Ovary (tissue), 9 donors: ENCODE measurements around the gene MYO15B. TPM values are rescaled to one million over a fixed set of nuclear protein-coding genes. Genes with fewer than 3 reads are reported as not detected.

Experiments
- DNase-seq, 5 donors: peaks; one replicate each; pipeline ENCODE4 v3.0.0-alpha.2; 2019 to 2020
- H3K27ac ChIP-seq, 2 donors: fragments of 200-600 bp; one replicate each; pipeline versions ENCODE4 v1.5.1 to v1.8.0; 2019 to 2022
- H3K27me3 ChIP-seq: fragments of 200-600 bp; one replicate; pipeline ENCODE4 v1.8.0; 2022
- H3K36me3 ChIP-seq: fragments of 200-600 bp; sonication (generic); one replicate; pipeline ENCODE4 v1.5.1; 2019
- H3K4me1 ChIP-seq: one replicate; pipeline ENCODE4 v1.8.1; 2013; ENCODE audit warnings: mild to moderate bottlenecking, moderate library complexity; ENCODE audit not compliant: insufficient read depth
- H3K4me3 ChIP-seq: fragments of 200-600 bp; sonication (generic); one replicate; pipeline ENCODE4 v1.5.1; 2017
- H3K9me3 ChIP-seq, 2 donors: fragments of 200-600 bp in 1 of 2; sonication (generic) in 1 of 2; one replicate each; pipeline versions ENCODE4 v1.5.1 to v1.8.1; 2013 to 2019; ENCODE audit warnings: mild to moderate bottlenecking in 1 of 2, moderate library complexity in 1 of 2
- EP300 ChIP-seq: sonication (generic); formaldehyde crosslinking; IDR thresholded peaks from one replicate; pipeline ENCODE4 v1.6.1; 2017; ENCODE audit warnings: antibody characterized with exemption
- POLR2A ChIP-seq: fragments of 450-650 bp; IDR thresholded peaks from one replicate; pipeline ENCODE4 v1.6.1; 2017; ENCODE audit warnings: antibody characterized with exemption, mild to moderate bottlenecking, moderate library complexity
- WGBS, 3 donors: extraction: QIAGEN DNeasy Blood & Tissue Kit in 1 of 3; methylation state at CpG; one replicate each; pipeline versions ENCODE4 v1.1.5 to v1.1.7; 2013 to 2017; 5-methylcytosine and 5-hydroxymethylcytosine counted together
- intact Hi-C, 4 donors: fragments of 100-400 bp; cut with DNase I; formaldehyde crosslinking; loops; one replicate each; pipeline versions ENCODE4 v1.11.0 to v1.15.1; 2022 to 2023
- polyA plus RNA-seq, 2 donors: library from polyadenylated mRNA; stranded (reverse); fragments of 200-250 nt in 1 of 2; fragments of 350-450 nt in 1 of 2; fragmentation: Illumina TruSeq in 1 of 2; extraction: RNeasy Lipid Tissue Mini Kit (QIAGEN cat#74804) in 1 of 2; gene quantifications; one replicate each; pipeline ENCODE4 v1.2.3, GENCODE V29; 2013 to 2014
- total RNA-seq, 7 donors: library from RNA; depleted of rRNA in 2 of 7; stranded (reverse); fragments of >200 nt in 2 of 7; fragmentation: NEBNext Ultra II Directional in 3 of 7; extraction: Animal tissue kit (Norgen Biotek cat#: 25700) in 3 of 7; gene quantifications; one replicate each; pipeline versions ENCODE4 v1.1.0 to v1.2.4, GENCODE V29; 2016 to 2023
- TF ChIP-seq, protein P1 (sequence below), 3 donors: fragments of 450-650 bp in 2 of 3; fragments of 200-600 bp in 1 of 3; IDR thresholded peaks; one replicate each; pipeline versions ENCODE4 v1.5.1 to v1.8.0; 2016 to 2022; ENCODE audit warnings: antibody characterized with exemption in 3 of 3, mild to moderate bottlenecking in 1 of 3
- donor health status: DM: no; HTN: no; CAD: no; lungs with moderate emphysema.
- donor health status: DM: no; HTN: no; CAD: no.
- donor health status: Bipolar disorder and iron deficiency.
- donor health status: DM: yes; HTN: yes; CAD: no.
- donor health status: DM: no; HTN: no; CAD: no.
- donor health status: DM: yes; HTN: yes; CAD: no.

The MYO15B gene
- total and polyA plus RNA-seq, 9 donors: 31.0 to 383 (median 238) TPM

- intact Hi-C loops: no loop called here
- H3K36me3 ChIP-seq: no peaks in the 10 kb centered on the region
- H3K27ac ChIP-seq: no peak overlapping the region
- TF ChIP-seq EP300 (no peak), POLR2A (no peak)
- TF ChIP-seq, protein P1, sequence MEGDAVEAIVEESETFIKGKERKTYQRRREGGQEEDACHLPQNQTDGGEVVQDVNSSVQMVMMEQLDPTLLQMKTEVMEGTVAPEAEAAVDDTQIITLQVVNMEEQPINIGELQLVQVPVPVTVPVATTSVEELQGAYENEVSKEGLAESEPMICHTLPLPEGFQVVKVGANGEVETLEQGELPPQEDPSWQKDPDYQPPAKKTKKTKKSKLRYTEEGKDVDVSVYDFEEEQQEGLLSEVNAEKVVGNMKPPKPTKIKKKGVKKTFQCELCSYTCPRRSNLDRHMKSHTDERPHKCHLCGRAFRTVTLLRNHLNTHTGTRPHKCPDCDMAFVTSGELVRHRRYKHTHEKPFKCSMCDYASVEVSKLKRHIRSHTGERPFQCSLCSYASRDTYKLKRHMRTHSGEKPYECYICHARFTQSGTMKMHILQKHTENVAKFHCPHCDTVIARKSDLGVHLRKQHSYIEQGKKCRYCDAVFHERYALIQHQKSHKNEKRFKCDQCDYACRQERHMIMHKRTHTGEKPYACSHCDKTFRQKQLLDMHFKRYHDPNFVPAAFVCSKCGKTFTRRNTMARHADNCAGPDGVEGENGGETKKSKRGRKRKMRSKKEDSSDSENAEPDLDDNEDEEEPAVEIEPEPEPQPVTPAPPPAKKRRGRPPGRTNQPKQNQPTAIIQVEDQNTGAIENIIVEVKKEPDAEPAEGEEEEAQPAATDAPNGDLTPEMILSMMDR (IDR thresholded peaks at IDR 0.05): no peak
- no peaks in the 10 kb centered on the region for H3K9me3 ChIP-seq
- H3K27me3 ChIP-seq: no peaks in the 10 kb centered on the region
- DNase-seq: no peak
- WGBS, 3 donors: 80 to 84% (median 80%) methylated on average over 30 to 36 of the region's 36 CpGs
- no peak overlapping the region for H3K4me3 ChIP-seq
- H3K4me1 ChIP-seq: no peaks in the 10 kb centered on the region
Measured at GRCh38 chr17:75619506-75620431, 32.2 kb downstream of the MYO15B start.

- Histone ChIP-seq H3K4me1 (no peaks in the 10 kb centered on the region), H3K36me3 (no peaks in the 10 kb centered on the region), H3K9me3 (no peaks in the 10 kb centered on the region), H3K4me3 (no peak overlapping the region), H3K27ac (no peak overlapping the region), H3K27me3 (no peaks in the 10 kb centered on the region)
- intact Hi-C loops: no loop called here
- TF ChIP-seq, protein P1 (IDR thresholded peaks at IDR 0.05): no peak
- TF ChIP-seq POLR2A (no peak), EP300 (no peak)
- 80 to 88% (median 81%) methylated on average over 4 of the region's 4 CpGs for WGBS, 3 donors
- no peak for DNase-seq
Measured at GRCh38 chr17:75621489-75621888, 33.9 kb downstream of the MYO15B start.

DNA sequence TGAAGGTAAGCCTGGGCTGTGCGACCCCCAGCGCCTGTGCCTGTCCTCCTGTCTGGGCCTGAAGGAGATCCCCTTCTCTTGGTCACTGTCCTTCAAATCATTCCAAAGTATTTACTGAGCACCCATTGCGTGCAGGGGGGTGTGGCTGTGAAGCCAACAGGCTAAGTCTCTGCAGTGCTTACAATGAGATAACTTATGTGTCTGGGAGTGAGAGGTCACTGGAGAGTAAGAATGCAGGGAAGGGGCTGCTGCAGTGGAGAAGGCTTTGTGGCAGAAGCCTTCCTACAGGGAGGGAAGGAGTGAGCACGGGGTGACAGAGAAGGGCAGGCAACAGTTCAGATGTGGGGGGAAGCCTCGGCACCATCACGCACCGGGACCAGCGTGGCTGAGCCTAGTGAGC is 34.5 kb downstream of the MYO15B start:
- H3K27me3 ChIP-seq: no peaks in the 10 kb centered on the region
- no peaks in the 10 kb centered on the region for H3K9me3 ChIP-seq
- no peak for DNase-seq
- TF ChIP-seq, protein P1 (IDR thresholded peaks at IDR 0.05): no peak
- no peak for TF ChIP-seq EP300
- no peak for TF ChIP-seq POLR2A
- no peak overlapping the region for H3K27ac ChIP-seq
- no peak overlapping the region for H3K4me3 ChIP-seq
- intact Hi-C loops: no loop called here
- no peaks in the 10 kb centered on the region for H3K36me3 ChIP-seq
- H3K4me1 ChIP-seq: no peaks in the 10 kb centered on the region
- WGBS, 3 donors: 72 to 78% (median 76%) methylated on average over 8 of the region's 8 CpGs

DNA sequence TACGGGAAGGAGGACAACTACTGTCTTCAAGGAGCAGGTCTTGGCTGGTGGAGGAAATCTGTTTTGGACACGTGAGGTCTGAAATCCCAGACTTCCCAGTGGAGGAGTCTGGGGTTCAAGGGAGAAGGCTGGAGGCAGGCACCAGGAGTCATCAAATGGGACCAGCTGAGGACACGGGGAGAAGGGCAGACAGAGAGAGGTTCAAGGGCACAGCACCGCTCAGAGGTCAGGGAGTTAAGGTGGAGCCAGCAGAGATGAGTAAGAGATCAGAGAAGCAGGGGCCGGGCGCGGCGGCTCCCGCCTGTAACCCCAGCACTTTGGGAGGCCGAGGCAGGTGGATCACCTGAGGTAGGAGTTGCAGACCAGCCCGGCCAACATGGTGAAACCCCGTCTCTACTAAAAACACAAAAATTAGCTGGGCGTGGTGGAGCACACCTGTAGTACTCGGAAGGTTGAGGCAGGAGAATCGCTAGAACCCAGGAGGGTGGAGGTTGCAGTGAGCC is 35.2 kb downstream of the MYO15B start:
- no peaks in the 10 kb centered on the region for H3K36me3 ChIP-seq
- H3K27me3 ChIP-seq: no peaks in the 10 kb centered on the region
- DNase-seq: no peak
- WGBS, 3 donors: 78 to 86% (median 83%) methylated on average over 15 of the region's 15 CpGs
- TF ChIP-seq, protein P1 (IDR thresholded peaks at IDR 0.05): no peak
- TF ChIP-seq POLR2A (no peak), EP300 (no peak)
- no peaks in the 10 kb centered on the region for H3K9me3 ChIP-seq
- no peak overlapping the region for H3K27ac ChIP-seq
- intact Hi-C loops: no loop called here
- no peaks in the 10 kb centered on the region for H3K4me1 ChIP-seq
- H3K4me3 ChIP-seq: no peak overlapping the region
